ENCODE data around the gene RBM10.

GRCh38 chrX:47194194-47194787 lies 49.3 kb downstream of the RBM10 start:
- no peak for TF ChIP-seq CTCF (IDR thresholded peaks at IDR 0.05; ENCODE audit: low read depth, low read length, poor library complexity, severe bottlenecking)
- TF ChIP-seq EZH2phosphoT487 (IDR thresholded peaks at IDR 0.05; ENCODE audit: borderline replicate concordance, low read length), result no peak
